Measurements from ENCODE around the gene PLEKHG3.

Gene PLEKHG3

GRCh38 chr14:64777461-64777860 lies 73.2 kb downstream of the PLEKHG3 start:
- 87% methylated on average over 3 of the region's 3 CpGs for WGBS

GRCh38 chr14:64778104-64778754 lies 74.0 kb downstream of the PLEKHG3 start:
- H3K27ac ChIP-seq (ENCODE audit: low read depth, low read length), result no peak overlapping the region
- H3K4me3 ChIP-seq (ENCODE audit: low read length), result no peak overlapping the region
- WGBS, result 89% methylated on average over 7 of the region's 7 CpGs
- H3K9ac ChIP-seq (ENCODE audit: low read depth, low read length), result no peak overlapping the region
- peaks cover 18% of the 10 kb centered on the region for H3K9me3 ChIP-seq (ENCODE audit: insufficient read depth, low read depth, low read length)
- no peaks in the 10 kb centered on the region for H3K4me1 ChIP-seq (ENCODE audit: insufficient read depth, low read length)
- H3K27me3 ChIP-seq (ENCODE audit: insufficient read depth, low read length), result no peaks in the 10 kb centered on the region
- no peaks in the 10 kb centered on the region for H3K36me3 ChIP-seq (ENCODE audit: insufficient read depth, low read length)

More at GRCh38 chr14:64777461-64777860, 73.2 kb downstream of the PLEKHG3 start:
- Histone ChIP-seq H3K27me3 (ENCODE audit: insufficient read depth, low read length) (no peaks in the 10 kb centered on the region), H3K4me1 (ENCODE audit: insufficient read depth, low read length) (no peaks in the 10 kb centered on the region), H3K27ac (ENCODE audit: low read depth, low read length) (no peak overlapping the region), H3K36me3 (ENCODE audit: insufficient read depth, low read length) (no peaks in the 10 kb centered on the region), H3K9ac (ENCODE audit: low read depth, low read length) (no peak overlapping the region), H3K9me3 (ENCODE audit: insufficient read depth, low read depth, low read length) (peaks cover 23% of the 10 kb centered on the region), H3K4me3 (ENCODE audit: low read length) (no peak overlapping the region)

- Histone ChIP-seq H3K4me3 (ENCODE audit: low read length) (no peak overlapping the region), H3K36me3 (ENCODE audit: insufficient read depth, low read length) (no peaks in the 10 kb centered on the region), H3K27ac (ENCODE audit: low read depth, low read length) (no peak overlapping the region), H3K27me3 (ENCODE audit: insufficient read depth, low read length) (no peaks in the 10 kb centered on the region), H3K9ac (ENCODE audit: low read depth, low read length) (no peak overlapping the region), H3K4me1 (ENCODE audit: insufficient read depth, low read length) (no peaks in the 10 kb centered on the region), H3K9me3 (ENCODE audit: insufficient read depth, low read depth, low read length) (peaks cover 6% of the 10 kb centered on the region; the same call in 1 of the 2 replicates)
- WGBS, result 95% methylated on average over 7 of the region's 7 CpGs
Measured at GRCh38 chr14:64779472-64779871, 75.2 kb downstream of the PLEKHG3 start.

- H3K27ac ChIP-seq (ENCODE audit: low read depth, low read length), result no peak overlapping the region
- no peaks in the 10 kb centered on the region for H3K36me3 ChIP-seq (ENCODE audit: insufficient read depth, low read length)
- H3K9me3 ChIP-seq (ENCODE audit: insufficient read depth, low read depth, low read length), result no peaks in the 10 kb centered on the region
- WGBS, result 93% methylated on average over 11 of the region's 11 CpGs
- no peaks in the 10 kb centered on the region for H3K27me3 ChIP-seq (ENCODE audit: insufficient read depth, low read length)
- no peak overlapping the region for H3K9ac ChIP-seq (ENCODE audit: low read depth, low read length)
- no peaks in the 10 kb centered on the region for H3K4me1 ChIP-seq (ENCODE audit: insufficient read depth, low read length)
- H3K4me3 ChIP-seq (ENCODE audit: low read length), result no peak overlapping the region
Measured at GRCh38 chr14:64782196-64782595, 78.0 kb downstream of the PLEKHG3 start.

GRCh38 chr14:64784006-64784405 lies 79.8 kb downstream of the PLEKHG3 start:
- WGBS, result 96% methylated on average over 9 of the region's 9 CpGs

GRCh38 chr14:64786296-64787149 lies 82.3 kb downstream of the PLEKHG3 start:
- Histone ChIP-seq H3K4me1 (ENCODE audit: insufficient read depth, low read length) (peaks cover 19% of the 10 kb centered on the region; the same call in 1 of the 2 replicates), H3K36me3 (ENCODE audit: insufficient read depth, low read length) (no peaks in the 10 kb centered on the region), H3K9ac (ENCODE audit: low read depth, low read length) (no peak overlapping the region), H3K27ac (ENCODE audit: low read depth, low read length) (no peak overlapping the region), H3K4me3 (ENCODE audit: low read length) (no peak overlapping the region), H3K9me3 (ENCODE audit: insufficient read depth, low read depth, low read length) (no peaks in the 10 kb centered on the region), H3K27me3 (ENCODE audit: insufficient read depth, low read length) (no peaks in the 10 kb centered on the region)
- WGBS, result 94% methylated on average over 24 of the region's 24 CpGs

More at GRCh38 chr14:64784006-64784405, 79.8 kb downstream of the PLEKHG3 start:
- Histone ChIP-seq H3K4me3 (ENCODE audit: low read length) (no peak overlapping the region), H3K36me3 (ENCODE audit: insufficient read depth, low read length) (no peaks in the 10 kb centered on the region), H3K9ac (ENCODE audit: low read depth, low read length) (no peak overlapping the region), H3K27ac (ENCODE audit: low read depth, low read length) (no peak overlapping the region), H3K4me1 (ENCODE audit: insufficient read depth, low read length) (no peaks in the 10 kb centered on the region), H3K27me3 (ENCODE audit: insufficient read depth, low read length) (no peaks in the 10 kb centered on the region), H3K9me3 (ENCODE audit: insufficient read depth, low read depth, low read length) (no peaks in the 10 kb centered on the region)

- Histone ChIP-seq H3K4me1 (ENCODE audit: insufficient read depth, low read length) (peaks cover 19% of the 10 kb centered on the region; the same call in 1 of the 2 replicates), H3K4me3 (ENCODE audit: low read length) (no peak overlapping the region), H3K9ac (ENCODE audit: low read depth, low read length) (no peak overlapping the region), H3K27ac (ENCODE audit: low read depth, low read length) (no peak overlapping the region), H3K36me3 (ENCODE audit: insufficient read depth, low read length) (no peaks in the 10 kb centered on the region), H3K9me3 (ENCODE audit: insufficient read depth, low read depth, low read length) (no peaks in the 10 kb centered on the region), H3K27me3 (ENCODE audit: insufficient read depth, low read length) (no peaks in the 10 kb centered on the region)
- WGBS, result 92% methylated on average over 6 of the region's 6 CpGs
Measured at GRCh38 chr14:64787619-64788018, 83.4 kb downstream of the PLEKHG3 start.

GRCh38 chr14:64788706-64789105 lies 84.5 kb downstream of the PLEKHG3 start:
- no peak overlapping the region for H3K9ac ChIP-seq (ENCODE audit: low read depth, low read length)

GRCh38 chr14:64789696-64790095 lies 85.5 kb downstream of the PLEKHG3 start:
- H3K27me3 ChIP-seq (ENCODE audit: insufficient read depth, low read length), result no peaks in the 10 kb centered on the region
- no peak overlapping the region for H3K9ac ChIP-seq (ENCODE audit: low read depth, low read length)
- WGBS, result 79% methylated on average over 5 of the region's 5 CpGs
- H3K4me3 ChIP-seq (ENCODE audit: low read length), result no peak overlapping the region
- no peaks in the 10 kb centered on the region for H3K9me3 ChIP-seq (ENCODE audit: insufficient read depth, low read depth, low read length)
- peaks cover 19% of the 10 kb centered on the region; the same call in 1 of the 2 replicates for H3K4me1 ChIP-seq (ENCODE audit: insufficient read depth, low read length)
- no peak overlapping the region for H3K27ac ChIP-seq (ENCODE audit: low read depth, low read length)
- H3K36me3 ChIP-seq (ENCODE audit: insufficient read depth, low read length), result no peaks in the 10 kb centered on the region

More at GRCh38 chr14:64788706-64789105, 84.5 kb downstream of the PLEKHG3 start:
- Histone ChIP-seq H3K4me3 (ENCODE audit: low read length) (no peak overlapping the region), H3K36me3 (ENCODE audit: insufficient read depth, low read length) (no peaks in the 10 kb centered on the region), H3K9me3 (ENCODE audit: insufficient read depth, low read depth, low read length) (no peaks in the 10 kb centered on the region), H3K27me3 (ENCODE audit: insufficient read depth, low read length) (no peaks in the 10 kb centered on the region), H3K27ac (ENCODE audit: low read depth, low read length) (no peak overlapping the region), H3K4me1 (ENCODE audit: insufficient read depth, low read length) (peaks cover 19% of the 10 kb centered on the region; the same call in 1 of the 2 replicates)
- 99% methylated on average over 1 of the region's 1 CpG for WGBS

- WGBS, result 59% methylated on average over 6 of the region's 6 CpGs
Measured at GRCh38 chr14:64790478-64790877, 86.3 kb downstream of the PLEKHG3 start.

GRCh38 chr14:64792231-64792630 lies 88.0 kb downstream of the PLEKHG3 start:
- no peaks in the 10 kb centered on the region for H3K36me3 ChIP-seq (ENCODE audit: insufficient read depth, low read length)
- H3K9me3 ChIP-seq (ENCODE audit: insufficient read depth, low read depth, low read length), result no peaks in the 10 kb centered on the region
- no peak overlapping the region for H3K4me3 ChIP-seq (ENCODE audit: low read length)
- no peaks in the 10 kb centered on the region for H3K27me3 ChIP-seq (ENCODE audit: insufficient read depth, low read length)
- no peak overlapping the region for H3K27ac ChIP-seq (ENCODE audit: low read depth, low read length)
- 93% methylated on average over 4 of the region's 4 CpGs for WGBS
- peaks cover 19% of the 10 kb centered on the region; the same call in 1 of the 2 replicates for H3K4me1 ChIP-seq (ENCODE audit: insufficient read depth, low read length)
- H3K9ac ChIP-seq (ENCODE audit: low read depth, low read length), result no peak overlapping the region

More at GRCh38 chr14:64790478-64790877, 86.3 kb downstream of the PLEKHG3 start:
- Histone ChIP-seq H3K4me3 (ENCODE audit: low read length) (no peak overlapping the region), H3K36me3 (ENCODE audit: insufficient read depth, low read length) (no peaks in the 10 kb centered on the region), H3K9ac (ENCODE audit: low read depth, low read length) (no peak overlapping the region), H3K27ac (ENCODE audit: low read depth, low read length) (no peak overlapping the region), H3K27me3 (ENCODE audit: insufficient read depth, low read length) (no peaks in the 10 kb centered on the region), H3K9me3 (ENCODE audit: insufficient read depth, low read depth, low read length) (no peaks in the 10 kb centered on the region), H3K4me1 (ENCODE audit: insufficient read depth, low read length) (peaks cover 19% of the 10 kb centered on the region; the same call in 1 of the 2 replicates)
